ENCODE results near the gene TAC1.

DNA sequence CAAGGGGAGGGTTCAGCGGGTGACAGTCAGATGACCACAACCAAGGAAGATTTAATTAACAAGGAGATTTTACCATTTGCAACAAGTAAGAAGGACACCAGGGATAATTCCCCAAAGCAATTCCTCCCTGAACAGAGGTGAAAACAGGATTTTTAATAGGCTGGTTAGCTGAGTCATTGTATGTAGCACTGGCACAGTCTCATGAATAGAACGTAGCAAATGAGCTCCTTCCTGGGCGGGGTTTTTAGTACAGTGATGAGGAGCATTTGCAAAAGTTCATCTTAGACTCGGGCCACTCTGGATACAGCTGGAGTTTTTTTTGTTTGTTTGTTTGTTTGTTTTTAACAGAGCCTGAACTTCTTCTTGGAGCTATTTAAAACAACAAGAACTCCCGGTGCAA lies 39.0 kb downstream of the TAC1 start:
- TF ChIP-seq POLR2A (IDR thresholded peaks at IDR 0.05; ENCODE audit: low read depth, low read length) (no peak), POLR2AphosphoS5 (IDR thresholded peaks at IDR 0.05; ENCODE audit: low read depth, low read length) (no peak), TAF1 (IDR thresholded peaks at IDR 0.05; ENCODE audit: borderline replicate concordance, low read depth, low read length) (no peak)

Data from GM12892 (cell line).